Loucy (cell line): ENCODE results near the gene CLEC16A.

Experiments
- CTCF ChIP-seq: fragments of 200-600 bp; sonication (generic); conservative IDR thresholded peaks from 2 replicates; pipeline ENCODE4 v1.5.1; 2014; ENCODE audit warnings: mild to moderate bottlenecking, antibody characterized with exemption, low read length
- EZH2phosphoT487 ChIP-seq: fragments of 200-600 bp; IDR thresholded peaks from 2 replicates; pipeline ENCODE4 v1.6.1; 2018; ENCODE audit warnings: antibody characterized with exemption, mild to moderate bottlenecking, moderate library complexity, borderline replicate concordance

GRCh38 chr16:11106726-11107125 is 162.4 kb downstream of the CLEC16A start:
- TF ChIP-seq CTCF (no peak), EZH2phosphoT487 (no peak)
